ENCODE results near the gene OBSCN. TPM values are rescaled to one million over a fixed set of nuclear protein-coding genes. Genes with fewer than 3 reads are reported as not detected.

OBSCN gene
- total and polyA plus RNA-seq, 12 donors, result 0.90 to 18.0 (median 5.9) TPM

GRCh38 chr1:228256626-228257375, 49.0 kb downstream of the OBSCN start:
- Histone ChIP-seq H3K4me1 (replicated peaks in 1 of 2) (no peaks in the 10 kb centered on the region), H3K27ac (no peak overlapping the region), H3K4me3 (no peak overlapping the region), H3K27me3 (no peaks in the 10 kb centered on the region), H3K36me3 (replicated peaks in 1 of 2) (no peaks in the 10 kb centered on the region), H3K9me3 (replicated peaks in 1 of 3) (no peaks in the 10 kb centered on the region)
- 91 to 95% (median 93%) methylated on average over 23 to 24 of the region's 24 CpGs for WGBS, 4 donors
- intact Hi-C loops (cut with DNase I), result no loop called here
- DNase-seq, result no peak
- TF ChIP-seq POLR2A (IDR thresholded peaks at IDR 0.05) (no peak), CTCF (IDR thresholded peaks at IDR 0.05) (no peak)

- WGBS, 4 donors, result 89 to 100% (median 97%) methylated on average over 1 of the region's 1 CpG
- intact Hi-C loops (cut with DNase I), result no loop called here
- Histone ChIP-seq H3K27ac (no peak overlapping the region), H3K4me1 (replicated peaks in 1 of 2) (no peaks in the 10 kb centered on the region), H3K27me3 (no peaks in the 10 kb centered on the region), H3K36me3 (replicated peaks in 1 of 2) (no peaks in the 10 kb centered on the region), H3K9me3 (replicated peaks in 1 of 3) (no peaks in the 10 kb centered on the region), H3K4me3 (no peak overlapping the region)
- DNase-seq, result no peak
- TF ChIP-seq CTCF (IDR thresholded peaks at IDR 0.05), result no peak
- TF ChIP-seq POLR2A (IDR thresholded peaks at IDR 0.05), result no peak
Measured at GRCh38 chr1:228258486-228258885, 50.6 kb downstream of the OBSCN start.

GRCh38 chr1:228259368-228259894, 51.6 kb downstream of the OBSCN start:
- no peaks in the 10 kb centered on the region for H3K9me3 ChIP-seq (replicated peaks in 1 of 3)
- 86 to 94% (median 88%) methylated on average over 3 to 9 of the region's 9 CpGs for WGBS, 4 donors
- no peak overlapping the region for H3K4me3 ChIP-seq
- TF ChIP-seq CTCF (IDR thresholded peaks at IDR 0.05) (no peak), POLR2A (IDR thresholded peaks at IDR 0.05) (no peak)
- no peaks in the 10 kb centered on the region for H3K27me3 ChIP-seq
- intact Hi-C loops (cut with DNase I), result no loop called here
- no peaks in the 10 kb centered on the region for H3K4me1 ChIP-seq (replicated peaks in 1 of 2)
- DNase-seq, result no peak
- H3K36me3 ChIP-seq (replicated peaks in 1 of 2), result no peaks in the 10 kb centered on the region
- H3K27ac ChIP-seq, result no peak overlapping the region

- TF ChIP-seq CTCF (IDR thresholded peaks at IDR 0.05), result no peak
- no peak for TF ChIP-seq POLR2A (IDR thresholded peaks at IDR 0.05)
- Histone ChIP-seq H3K27me3 (no peaks in the 10 kb centered on the region), H3K36me3 (replicated peaks in 1 of 2) (no peaks in the 10 kb centered on the region), H3K27ac (no peak overlapping the region), H3K4me1 (replicated peaks in 1 of 2) (no peaks in the 10 kb centered on the region), H3K9me3 (replicated peaks in 1 of 3) (no peaks in the 10 kb centered on the region), H3K4me3 (no peak overlapping the region)
- 61 to 71% (median 67%) methylated on average over 3 of the region's 3 CpGs for WGBS, 4 donors
- peak in 1 of 7 donors; percentile 14 for DNase-seq
- intact Hi-C loops (cut with DNase I), result no loop called here
Measured at GRCh38 chr1:228259951-228260350, 52.1 kb downstream of the OBSCN start.

Data from adrenal gland (tissue), 12 donors.